Breast epithelium (tissue), 3 donors: ENCODE measurements around the gene TMSB4X.
A peak's percentile ranks its signal among the peaks of the same experiment; 100 is the strongest.

Experiments
- POLR2A ChIP-seq: fragments of 450-650 bp; IDR thresholded peaks from one replicate; pipeline ENCODE4 v1.6.1; 2016; ENCODE audit warnings: antibody characterized with exemption, mild to moderate bottlenecking, moderate library complexity
- POLR2AphosphoS5 ChIP-seq, 3 donors: sonication (generic); formaldehyde crosslinking; IDR thresholded peaks; one replicate each; pipeline ENCODE4 v1.6.1; 2017; ENCODE audit warnings: antibody characterized with exemption in 3 of 3
- TF ChIP-seq, protein P1 (sequence below), 3 donors: fragments of 450-650 bp; IDR thresholded peaks; one replicate each; pipeline ENCODE4 v1.5.1; 2016 to 2017; ENCODE audit warnings: antibody characterized with exemption in 3 of 3, mild to moderate bottlenecking in 3 of 3, moderate library complexity in 3 of 3

- no peak for TF ChIP-seq POLR2AphosphoS5 (IDR thresholded peaks at IDR 0.05)
- TF ChIP-seq, protein P1, sequence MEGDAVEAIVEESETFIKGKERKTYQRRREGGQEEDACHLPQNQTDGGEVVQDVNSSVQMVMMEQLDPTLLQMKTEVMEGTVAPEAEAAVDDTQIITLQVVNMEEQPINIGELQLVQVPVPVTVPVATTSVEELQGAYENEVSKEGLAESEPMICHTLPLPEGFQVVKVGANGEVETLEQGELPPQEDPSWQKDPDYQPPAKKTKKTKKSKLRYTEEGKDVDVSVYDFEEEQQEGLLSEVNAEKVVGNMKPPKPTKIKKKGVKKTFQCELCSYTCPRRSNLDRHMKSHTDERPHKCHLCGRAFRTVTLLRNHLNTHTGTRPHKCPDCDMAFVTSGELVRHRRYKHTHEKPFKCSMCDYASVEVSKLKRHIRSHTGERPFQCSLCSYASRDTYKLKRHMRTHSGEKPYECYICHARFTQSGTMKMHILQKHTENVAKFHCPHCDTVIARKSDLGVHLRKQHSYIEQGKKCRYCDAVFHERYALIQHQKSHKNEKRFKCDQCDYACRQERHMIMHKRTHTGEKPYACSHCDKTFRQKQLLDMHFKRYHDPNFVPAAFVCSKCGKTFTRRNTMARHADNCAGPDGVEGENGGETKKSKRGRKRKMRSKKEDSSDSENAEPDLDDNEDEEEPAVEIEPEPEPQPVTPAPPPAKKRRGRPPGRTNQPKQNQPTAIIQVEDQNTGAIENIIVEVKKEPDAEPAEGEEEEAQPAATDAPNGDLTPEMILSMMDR (IDR thresholded peaks at IDR 0.05): peak; percentile 93 to 95 (median 93)
- TF ChIP-seq POLR2A: no peak
These were observed 27.9 kb upstream of the TMSB4X start for GRCh38 chrX:12946838-12947544.
